HUES64 (cell line): Measurements from ENCODE around the gene KCTD7. TPM values are rescaled to one million over a fixed set of nuclear protein-coding genes. Genes with fewer than 3 reads are reported as not detected.
A peak's percentile ranks its signal among the peaks of the same experiment; 100 is the strongest.
"Not testable (repeated sequence)": the region's sequence is repeated elsewhere in the genome, so short reads cannot be mapped to it uniquely, and the experiment has no call there.

Source experiments
- H3K27ac ChIP-seq: 2 replicates; pipeline ENCODE4 v1.7.0; 2013; ENCODE audit warnings: low read depth, low read length, inconsistent platforms
- H3K27me3 ChIP-seq: 2 replicates; pipeline ENCODE4 v1.6.1; 2013; ENCODE audit warnings: mild to moderate bottlenecking, low read length; ENCODE audit not compliant: insufficient read depth
- H3K36me3 ChIP-seq: 2 replicates; pipeline ENCODE4 v1.6.1; 2013; ENCODE audit warnings: mild to moderate bottlenecking, low read length; ENCODE audit not compliant: insufficient read depth
- H3K4me1 ChIP-seq: 2 replicates; pipeline ENCODE4 v1.6.1; 2013; ENCODE audit warnings: mild to moderate bottlenecking, low read length, moderate library complexity; ENCODE audit not compliant: insufficient read depth
- H3K4me3 ChIP-seq: 2 replicates; pipeline ENCODE4 v1.5.1; 2013; ENCODE audit warnings: mild to moderate bottlenecking, low read length, moderate library complexity
- H3K9ac ChIP-seq: 2 replicates; pipeline ENCODE4 v1.6.1; 2013; ENCODE audit warnings: mild to moderate bottlenecking, low read depth, low read length
- H3K9me3 ChIP-seq: 2 replicates; pipeline ENCODE4 v1.6.1; 2013; ENCODE audit warnings: low read depth, low read length; ENCODE audit not compliant: insufficient read depth
- WGBS: fragments of 150-250, 120-280 bp; methylation state at CpG from one replicate; pipeline ENCODE4 v1.1.7; 2013; ENCODE audit warnings: missing lambda C conversion rate; 5-methylcytosine and 5-hydroxymethylcytosine counted together
- polyA plus RNA-seq, 2 experiments: library from polyadenylated mRNA; stranded (reverse); fragments of 50-300 nt; gene quantifications; one replicate each; pipeline ENCODE4 v1.2.3, GENCODE V29; 2013

The KCTD7 gene
- polyA plus RNA-seq (2013, experiment 1 of 2): 8.5 TPM
- 9.2 TPM for polyA plus RNA-seq (2013, experiment 2 of 2)

DNA sequence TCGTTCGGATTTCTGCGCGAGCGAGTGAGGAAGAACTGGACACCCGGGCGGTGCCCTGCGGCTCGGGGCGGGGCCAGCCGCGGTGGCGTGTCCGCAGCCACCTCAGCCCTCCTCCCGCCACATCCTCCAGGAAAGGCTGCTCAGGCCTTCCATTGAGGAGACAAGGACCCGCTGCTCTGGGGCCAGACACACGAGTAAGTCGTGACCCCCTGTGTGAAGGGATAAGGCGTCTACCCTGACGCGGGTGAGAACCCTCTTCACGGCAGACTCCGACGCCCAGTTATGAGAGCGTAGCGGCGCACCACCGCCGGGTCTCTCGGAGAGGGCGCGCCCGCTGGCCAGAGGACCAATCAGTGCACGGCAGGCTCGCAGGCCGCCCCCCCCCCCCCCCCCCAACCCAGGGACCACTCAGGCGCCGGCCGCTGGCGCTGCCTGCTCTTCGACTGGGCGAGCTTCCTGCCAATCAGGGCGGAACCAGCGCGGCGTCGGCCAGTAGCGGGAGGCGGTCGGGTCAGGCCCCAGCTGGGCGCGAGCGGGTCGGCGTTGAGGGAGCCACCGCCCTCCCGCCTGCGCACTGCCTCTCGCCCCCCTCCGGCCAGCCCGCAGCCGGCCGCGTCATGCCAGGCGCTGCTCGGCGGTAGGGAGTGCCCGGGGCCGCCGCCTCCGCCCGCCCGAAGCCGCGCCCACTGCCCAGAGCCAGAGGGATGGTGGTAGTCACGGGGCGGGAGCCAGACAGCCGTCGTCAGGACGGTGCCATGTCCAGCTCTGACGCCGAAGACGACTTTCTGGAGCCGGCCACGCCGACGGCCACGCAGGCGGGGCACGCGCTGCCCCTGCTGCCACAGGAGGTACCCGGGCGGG, at the start of gene KCTD7:
Gene KCTD7, plus strand, starts transcription at position 521 of the 861 bp plus-strand sequence. Its CDS starts 184 bp downstream, at position 705.
- peak within 1 kb of the TSS; percentile 91 for H3K27ac ChIP-seq
- peak within 1 kb of the TSS; percentile 77 for H3K9ac ChIP-seq
- H3K9me3 ChIP-seq: no peaks in the 10 kb centered on the region
- WGBS: under 1% methylated on average over 92 of the region's 93 CpGs
- no peaks in the 10 kb centered on the region for H3K4me1 ChIP-seq
- H3K36me3 ChIP-seq: peaks cover 3% of the 10 kb centered on the region
- peak within 1 kb of the TSS; percentile 94 for H3K4me3 ChIP-seq
- no peaks in the 10 kb centered on the region for H3K27me3 ChIP-seq

DNA sequence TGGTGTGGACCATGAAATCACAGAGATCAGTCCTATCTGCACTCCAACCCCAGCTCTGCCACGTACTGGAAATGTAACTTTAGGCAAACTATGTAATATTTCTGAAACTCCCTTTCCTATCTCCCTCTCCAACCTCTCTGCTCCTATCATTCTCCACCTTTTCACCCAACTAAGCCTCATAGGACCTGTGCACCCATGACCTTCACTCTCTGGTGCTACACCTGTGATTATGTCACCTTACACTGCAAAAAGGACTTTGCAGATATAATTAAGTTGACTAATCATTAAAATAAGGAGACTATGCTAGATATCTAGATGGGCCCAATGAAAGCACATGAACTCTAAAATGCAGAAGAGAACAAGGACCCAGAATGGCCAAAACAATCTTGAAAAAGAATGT, 48.3 kb upstream of the KCTD7 start:
- not testable (repeated sequence) for H3K27ac ChIP-seq, H3K4me1 ChIP-seq, H3K4me3 ChIP-seq, H3K27me3 ChIP-seq, H3K9ac ChIP-seq, H3K9me3 ChIP-seq
- peaks cover 48% of the 10 kb centered on the region for H3K36me3 ChIP-seq
- 100% methylated on average over 1 of the region's 1 CpG for WGBS

DNA sequence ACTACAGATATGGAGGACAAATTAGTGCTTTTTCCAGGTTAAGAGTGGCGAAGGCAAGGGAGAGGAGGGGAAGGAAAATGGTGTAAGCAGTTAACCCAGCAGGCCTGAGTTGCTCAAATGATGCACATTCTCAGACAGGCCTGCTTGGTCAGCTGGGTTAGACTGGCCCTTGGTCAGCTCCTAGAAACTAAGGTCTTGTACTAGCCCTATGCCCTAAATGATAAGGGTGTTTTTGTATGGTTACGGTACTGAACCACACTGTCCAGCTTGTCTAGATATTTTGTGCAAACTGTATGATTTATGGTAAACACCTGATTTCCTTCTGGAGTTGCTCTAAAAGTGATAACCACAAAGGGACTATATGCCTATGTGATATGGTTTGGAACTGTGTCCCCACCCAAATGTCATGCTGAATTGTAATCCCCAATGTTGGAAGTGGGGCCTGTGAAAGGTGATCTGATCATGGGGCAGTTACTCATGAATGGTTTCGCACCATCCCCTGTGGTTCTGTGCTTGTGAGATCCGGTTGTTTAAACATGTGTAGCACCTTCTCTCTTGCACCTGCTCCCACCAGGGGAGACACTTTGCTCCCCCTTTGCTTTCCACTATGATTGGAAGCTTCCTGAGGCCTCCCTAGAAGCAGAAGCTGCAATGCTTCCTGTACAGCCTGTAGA, 45.7 kb upstream of the KCTD7 start:
- H3K27me3 ChIP-seq, H3K27ac ChIP-seq, H3K4me3 ChIP-seq, H3K4me1 ChIP-seq, H3K9me3 ChIP-seq, H3K9ac ChIP-seq: not testable (repeated sequence)
- 93% methylated on average over 4 of the region's 4 CpGs for WGBS
- H3K36me3 ChIP-seq: peaks cover 40% of the 10 kb centered on the region

DNA sequence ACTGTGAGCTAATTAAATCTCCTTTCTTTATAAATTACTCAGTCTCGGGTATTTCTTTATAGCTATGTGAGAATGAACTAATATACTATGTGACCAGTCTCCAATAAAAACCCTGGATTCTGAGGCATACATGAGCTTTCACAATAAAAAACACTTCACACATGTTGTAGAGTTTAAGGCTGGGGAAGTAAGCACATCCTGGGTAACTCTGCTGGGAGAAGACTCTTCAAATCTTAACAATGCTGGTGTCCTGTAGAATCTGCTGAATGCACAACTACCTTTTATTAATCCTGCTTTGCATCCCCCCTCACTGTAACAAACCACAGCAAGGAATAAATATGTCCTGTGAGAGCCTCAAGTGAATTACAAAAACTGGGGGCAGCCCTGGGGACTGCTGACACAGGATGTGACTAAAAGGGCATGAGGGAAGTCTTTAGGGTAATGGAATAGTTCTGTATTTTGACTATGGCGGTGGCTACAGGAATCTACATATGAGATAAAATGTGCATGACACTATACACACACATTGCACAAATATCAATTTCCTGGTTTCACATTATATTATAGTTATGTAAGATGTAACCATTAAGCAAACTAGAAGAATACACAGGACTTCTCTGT, 45.1 kb upstream of the KCTD7 start:
- Histone ChIP-seq H3K4me1 (no peaks in the 10 kb centered on the region), H3K36me3 (peaks cover 37% of the 10 kb centered on the region), H3K9me3 (no peaks in the 10 kb centered on the region), H3K27me3 (no peaks in the 10 kb centered on the region), H3K27ac (no peak overlapping the region), H3K4me3 (no peak overlapping the region), H3K9ac (no peak overlapping the region)
- no CpG with 5 or more reads among the region's 2 CpGs for WGBS

DNA sequence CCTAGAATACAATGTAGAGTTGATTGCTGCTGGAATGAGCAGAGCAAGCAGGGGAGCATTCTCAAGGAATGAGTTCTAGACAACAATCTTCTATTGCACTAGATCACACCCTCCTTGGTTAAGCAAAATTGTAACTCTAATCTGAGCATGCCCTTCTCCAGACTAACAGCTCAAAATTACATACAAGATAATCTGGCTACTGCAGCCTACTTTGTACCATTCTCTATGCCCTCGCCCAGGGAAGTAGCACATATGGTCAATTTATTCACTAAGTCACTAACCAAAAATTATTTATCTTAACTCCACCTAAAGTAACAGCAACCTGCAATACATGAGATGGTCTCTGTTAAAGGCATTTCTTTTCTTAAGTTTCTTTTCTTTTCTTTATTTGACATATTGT, 42.5 kb upstream of the KCTD7 start:
- Histone ChIP-seq H3K36me3 (peaks cover 33% of the 10 kb centered on the region), H3K27me3 (no peaks in the 10 kb centered on the region), H3K4me3 (no peak overlapping the region), H3K9me3 (no peaks in the 10 kb centered on the region), H3K27ac (no peak overlapping the region), H3K9ac (no peak overlapping the region), H3K4me1 (no peaks in the 10 kb centered on the region)
- WGBS: 92% methylated on average over 1 of the region's 1 CpG

DNA sequence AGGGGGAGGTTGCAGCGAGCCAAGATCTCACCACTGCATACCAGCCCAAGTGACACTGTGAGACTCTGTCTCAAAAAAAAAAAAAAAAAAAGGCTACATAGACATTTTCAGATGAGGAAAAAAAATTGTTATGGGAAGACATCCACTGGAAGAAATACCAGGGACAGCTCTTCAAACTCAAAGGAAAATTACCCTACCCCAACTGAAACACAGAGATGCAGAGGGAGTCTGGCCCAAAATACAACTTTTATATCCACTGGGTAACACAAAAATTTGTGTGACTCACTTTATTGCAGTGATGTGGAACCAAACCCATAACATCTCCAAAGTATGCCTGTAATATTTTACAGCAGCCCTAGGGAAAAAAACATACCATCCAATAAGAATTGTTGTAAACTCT, 40.5 kb upstream of the KCTD7 start:
- H3K27ac ChIP-seq, H3K4me3 ChIP-seq, H3K27me3 ChIP-seq, H3K9ac ChIP-seq, H3K4me1 ChIP-seq, H3K9me3 ChIP-seq: not testable (repeated sequence)
- WGBS: no CpG with 5 or more reads among the region's 1 CpG
- peaks cover 16% of the 10 kb centered on the region for H3K36me3 ChIP-seq

DNA sequence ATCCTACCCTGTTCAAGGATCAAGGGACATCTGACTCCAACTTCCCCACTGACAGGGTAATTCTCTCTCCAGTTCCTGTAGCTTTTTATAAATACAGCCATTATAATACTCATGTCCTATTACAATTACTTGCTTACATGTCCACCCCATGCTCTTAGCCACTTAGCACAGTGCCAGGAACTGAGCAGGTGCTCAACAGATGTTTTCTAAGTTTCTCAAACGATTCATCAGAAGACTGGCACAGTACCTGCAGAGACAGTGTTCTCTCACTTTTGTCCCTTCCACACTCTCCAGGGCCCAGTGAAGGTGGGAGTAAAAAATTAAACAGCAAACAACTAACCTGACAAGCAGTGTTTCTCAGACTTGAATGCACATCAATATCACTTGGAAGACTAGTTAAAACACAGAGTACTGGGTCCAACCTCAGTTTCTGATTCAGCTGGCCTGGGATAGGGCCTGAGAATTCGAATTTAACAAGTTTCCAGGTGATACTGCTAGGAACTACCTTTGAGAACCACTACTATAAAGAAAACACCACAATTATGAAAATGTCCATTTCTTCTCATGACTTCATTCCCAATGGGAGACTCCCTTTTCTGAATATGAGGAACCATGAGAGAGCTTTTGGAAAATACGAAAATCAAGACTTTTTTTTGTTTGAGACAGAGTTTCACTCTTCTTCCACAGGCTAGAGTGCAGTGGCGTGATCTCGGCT, 39.7 kb upstream of the KCTD7 start:
- H3K27ac ChIP-seq, H3K27me3 ChIP-seq, H3K4me3 ChIP-seq, H3K9me3 ChIP-seq, H3K9ac ChIP-seq, H3K4me1 ChIP-seq, H3K36me3 ChIP-seq: not testable (repeated sequence)
- WGBS: 91% methylated on average over 5 of the region's 5 CpGs

DNA sequence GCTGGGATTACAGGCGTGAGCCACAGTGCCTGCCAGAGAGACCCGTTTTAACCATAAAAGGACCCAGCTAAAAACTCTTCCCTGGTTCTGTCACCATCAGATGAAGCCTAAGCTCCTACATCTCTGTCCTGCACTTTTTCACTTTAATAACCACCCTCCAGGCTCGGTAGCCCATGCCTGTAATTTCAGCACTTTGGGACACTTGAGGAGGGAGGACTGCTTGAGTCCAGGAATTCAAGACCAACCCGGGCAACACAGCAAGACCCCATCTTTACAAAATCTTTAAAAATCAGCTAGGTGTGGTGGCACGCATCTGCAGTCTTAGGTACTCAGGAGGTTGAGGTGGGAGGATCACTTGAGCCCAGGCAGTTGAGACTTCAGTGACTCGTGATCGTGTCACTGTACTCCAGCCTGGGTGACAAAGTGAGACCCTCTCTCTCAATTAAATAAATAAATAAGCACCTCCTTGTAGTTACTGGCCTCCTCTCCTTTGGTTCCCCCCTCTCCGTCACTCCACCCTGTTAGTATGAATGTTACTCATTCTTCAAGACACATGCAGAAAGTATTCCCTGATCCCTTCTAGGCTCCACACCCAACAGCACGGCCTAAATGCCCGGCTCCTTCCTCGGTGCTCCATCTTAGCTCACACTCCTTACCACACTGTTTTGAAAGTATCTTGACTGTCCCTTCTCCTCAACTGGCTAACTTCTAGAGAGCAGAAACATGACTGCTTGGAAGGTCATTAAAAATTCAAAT, 38.2 kb upstream of the KCTD7 start:
- Histone ChIP-seq H3K4me3 (peak overlapping the region; percentile 79), H3K9ac (peak overlapping the region; percentile 30; the same call in 1 of the 2 replicates), H3K9me3 (peaks cover 10% of the 10 kb centered on the region; the same call in 1 of the 2 replicates)
- not testable (repeated sequence) for H3K4me1 ChIP-seq, H3K27me3 ChIP-seq, H3K36me3 ChIP-seq, H3K27ac ChIP-seq
- 70% methylated on average over 11 of the region's 11 CpGs for WGBS

DNA sequence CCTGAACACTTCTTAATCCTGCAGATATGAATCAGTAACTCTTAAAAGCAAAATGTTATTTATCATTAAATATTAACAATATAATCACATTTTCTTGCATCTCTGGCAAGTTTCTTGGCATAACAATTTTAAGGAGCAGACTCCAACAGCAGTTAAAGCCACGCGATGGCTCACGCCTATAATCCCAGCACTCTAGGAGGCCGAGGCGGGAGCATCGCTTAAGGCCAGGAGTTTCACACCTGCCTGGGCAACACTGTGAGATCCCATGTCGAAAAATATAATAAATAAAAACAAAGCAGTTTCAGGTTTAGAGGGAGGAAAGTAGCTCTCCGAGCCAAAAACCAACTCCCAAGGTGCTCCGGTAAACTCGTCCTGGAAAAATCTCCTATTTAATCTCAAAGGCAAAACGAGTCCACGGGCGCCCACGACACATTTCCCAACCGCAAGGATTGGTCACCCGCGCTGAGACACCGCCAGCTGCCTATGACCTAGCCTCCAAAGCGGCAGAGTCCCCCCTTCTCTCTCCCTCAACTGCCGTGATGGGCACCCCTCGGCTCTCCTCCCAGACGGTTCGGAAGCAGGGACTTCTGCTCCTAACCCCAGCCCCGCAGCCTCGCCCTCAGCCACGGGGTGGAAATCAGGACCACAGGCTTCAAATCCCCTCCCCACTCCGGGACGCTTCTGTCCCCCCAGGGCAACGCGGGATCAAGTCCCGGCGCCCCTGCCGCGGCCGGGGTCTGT, 37.5 kb upstream of the KCTD7 start:
- H3K36me3 ChIP-seq, H3K27me3 ChIP-seq, H3K4me1 ChIP-seq: not testable (repeated sequence)
- peak overlapping the region; percentile 79 for H3K4me3 ChIP-seq
- H3K9me3 ChIP-seq: peaks cover 10% of the 10 kb centered on the region; the same call in 1 of the 2 replicates
- peak overlapping the region; percentile 91 for H3K9ac ChIP-seq
- peak overlapping the region; percentile 99 for H3K27ac ChIP-seq
- 4% methylated on average over 35 of the region's 35 CpGs for WGBS
